Measurements from ENCODE around the gene SCLT1. TPM values are rescaled to one million over a fixed set of nuclear protein-coding genes. Genes with fewer than 3 reads are reported as not detected.

Gene SCLT1
- polyA plus RNA-seq, 1 donor from 2014 or later, result 12.8 TPM

- Histone ChIP-seq H3K9ac (ENCODE audit: low read length) (no peak overlapping the region), H3K27me3 (ENCODE audit: insufficient read depth, low read depth, low read length) (no peaks in the 10 kb centered on the region), H4K20me1 (ENCODE audit: insufficient read depth) (no peaks in the 10 kb centered on the region), H2AFZ (ENCODE audit: low read depth, low read length) (no peak overlapping the region), H3K4me2 (ENCODE audit: low read length) (no peak overlapping the region), H3F3A (ENCODE audit: insufficient read depth, low read length, poor library complexity, severe bottlenecking) (no peaks in the 10 kb centered on the region), H3K79me2 (replicated peaks; ENCODE audit: insufficient read depth, low read length) (no peaks in the 10 kb centered on the region), H3K9me2 (ENCODE audit: insufficient read depth, low read length) (no peaks in the 10 kb centered on the region), H3K27ac (ENCODE audit: low read length) (no peak overlapping the region), H3K9me3 (ENCODE audit: low read length) (no peaks in the 10 kb centered on the region), H3K4me3 (ENCODE audit: low read length) (no peak overlapping the region), H3K36me3 (ENCODE audit: insufficient read depth, low read length) (no peaks in the 10 kb centered on the region)
- TF ChIP-seq SMC3 (conservative IDR thresholded peaks at IDR 0.05; ENCODE audit: poor library complexity) (no peak), EP300 (conservative IDR thresholded peaks at IDR 0.05; ENCODE audit: poor library complexity, severe bottlenecking) (no peak), REST (IDR thresholded peaks at IDR 0.05; ENCODE audit: borderline replicate concordance) (no peak), RAD21 (conservative IDR thresholded peaks at IDR 0.05) (no peak), POLR2AphosphoS5 (IDR thresholded peaks at IDR 0.05) (no peak)
Observed at GRCh38 chr4:128858879-128859671, 234.3 kb downstream of the SCLT1 start.

GRCh38 chr4:128856246-128856645, 237.1 kb downstream of the SCLT1 start:
- H4K20me1 ChIP-seq (ENCODE audit: insufficient read depth), result no peaks in the 10 kb centered on the region
- no peaks in the 10 kb centered on the region for H3K36me3 ChIP-seq (ENCODE audit: insufficient read depth, low read length)

More at GRCh38 chr4:128856246-128856645, 237.1 kb downstream of the SCLT1 start:
- TF ChIP-seq RAD21 (conservative IDR thresholded peaks at IDR 0.05) (no peak), EP300 (conservative IDR thresholded peaks at IDR 0.05; ENCODE audit: poor library complexity, severe bottlenecking) (no peak), POLR2AphosphoS5 (IDR thresholded peaks at IDR 0.05) (no peak), EZH2 (IDR thresholded peaks at IDR 0.05; ENCODE audit: borderline replicate concordance, insufficient read depth, low read length, poor library complexity, severe bottlenecking) (no peak), SMC3 (conservative IDR thresholded peaks at IDR 0.05; ENCODE audit: poor library complexity) (no peak), MXI1 (conservative IDR thresholded peaks at IDR 0.05; ENCODE audit: poor library complexity, severe bottlenecking) (no peak), CTCF (IDR thresholded peaks at IDR 0.05; ENCODE audit: poor library complexity, severe bottlenecking) (no peak), TAF1 (IDR thresholded peaks at IDR 0.05; ENCODE audit: low read depth) (no peak), REST (IDR thresholded peaks at IDR 0.05; ENCODE audit: borderline replicate concordance) (no peak)
- no peak overlapping the region for H3K27ac ChIP-seq (ENCODE audit: low read length)
- H2AFZ ChIP-seq (ENCODE audit: low read depth, low read length), result no peak overlapping the region
- H3K9me2 ChIP-seq (ENCODE audit: insufficient read depth, low read length), result no peaks in the 10 kb centered on the region
- no peak overlapping the region for H3K4me2 ChIP-seq (ENCODE audit: low read length)
- no peak overlapping the region for H3K4me3 ChIP-seq (ENCODE audit: low read length)
- H3K9me3 ChIP-seq (ENCODE audit: low read length), result no peaks in the 10 kb centered on the region
- H3F3A ChIP-seq (ENCODE audit: insufficient read depth, low read length, poor library complexity, severe bottlenecking), result no peaks in the 10 kb centered on the region
- H3K27me3 ChIP-seq (ENCODE audit: insufficient read depth, low read depth, low read length), result no peaks in the 10 kb centered on the region
- no peaks in the 10 kb centered on the region for H3K79me2 ChIP-seq (replicated peaks; ENCODE audit: insufficient read depth, low read length)
- no peak overlapping the region for H3K9ac ChIP-seq (ENCODE audit: low read length)

Measured in neural cell (in vitro differentiated cells).